PFSK-1 (cell line): ENCODE data around the gene UBAP1L.

Source experiments
- POLR2AphosphoS5 ChIP-seq: IDR thresholded peaks from 2 replicates; pipeline ENCODE4 v1.6.1; 2012; ENCODE audit warnings: low read depth, mild to moderate bottlenecking, control low read depth, low read length, moderate library complexity
- TAF1 ChIP-seq: IDR thresholded peaks from 2 replicates; pipeline ENCODE4 v1.6.1; 2012; ENCODE audit warnings: low read length, control low read depth, borderline replicate concordance; ENCODE audit not compliant: insufficient read depth
- TF ChIP-seq, protein P1 (sequence below), 2 experiments: IDR thresholded peaks; 2 replicates each; pipeline versions ENCODE4 v1.6.1 to v1.8.0; 2011 to 2012; ENCODE audit warnings: low read depth in 2 of 2, low read length in 2 of 2, control low read depth in 1 of 2, inconsistent platforms in 1 of 2, mild to moderate bottlenecking in 1 of 2, moderate library complexity in 1 of 2; ENCODE audit not compliant: insufficient read depth in 1 of 2

DNA sequence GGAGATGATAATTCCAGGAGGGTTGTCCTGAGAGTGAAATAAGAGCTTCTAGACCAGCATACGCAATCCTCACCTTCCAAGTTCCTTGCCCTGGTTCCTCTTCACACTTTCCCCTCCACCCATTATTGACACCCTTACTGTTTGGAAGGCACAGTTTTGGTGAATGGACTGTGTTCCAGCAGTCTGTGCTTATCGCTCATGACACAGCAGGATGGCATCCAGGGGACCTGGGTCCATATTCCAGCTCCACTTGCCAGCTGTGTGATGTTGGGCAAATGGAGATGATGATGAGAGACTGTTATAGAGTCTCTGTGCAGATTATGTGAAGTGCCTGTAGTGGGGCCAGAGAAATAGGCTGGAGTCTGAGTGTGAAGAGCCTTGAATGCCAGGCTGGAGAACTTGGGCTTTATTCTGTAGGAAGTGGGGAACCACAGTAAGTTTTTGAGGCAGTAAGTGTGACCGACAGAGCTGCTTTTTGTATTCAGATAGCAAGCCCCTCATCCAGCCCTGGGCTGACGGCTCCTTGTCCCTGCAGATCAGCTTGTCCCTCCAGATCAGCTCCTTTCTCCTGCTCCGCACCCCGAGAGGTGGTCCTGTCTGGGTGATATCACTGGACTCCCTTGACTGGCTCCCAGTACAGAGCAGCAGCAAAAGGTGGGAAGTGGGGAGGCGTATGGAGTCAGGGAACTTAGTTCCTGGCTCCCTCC, 30.3 kb downstream of the UBAP1L start:
- TF ChIP-seq, protein P1, sequence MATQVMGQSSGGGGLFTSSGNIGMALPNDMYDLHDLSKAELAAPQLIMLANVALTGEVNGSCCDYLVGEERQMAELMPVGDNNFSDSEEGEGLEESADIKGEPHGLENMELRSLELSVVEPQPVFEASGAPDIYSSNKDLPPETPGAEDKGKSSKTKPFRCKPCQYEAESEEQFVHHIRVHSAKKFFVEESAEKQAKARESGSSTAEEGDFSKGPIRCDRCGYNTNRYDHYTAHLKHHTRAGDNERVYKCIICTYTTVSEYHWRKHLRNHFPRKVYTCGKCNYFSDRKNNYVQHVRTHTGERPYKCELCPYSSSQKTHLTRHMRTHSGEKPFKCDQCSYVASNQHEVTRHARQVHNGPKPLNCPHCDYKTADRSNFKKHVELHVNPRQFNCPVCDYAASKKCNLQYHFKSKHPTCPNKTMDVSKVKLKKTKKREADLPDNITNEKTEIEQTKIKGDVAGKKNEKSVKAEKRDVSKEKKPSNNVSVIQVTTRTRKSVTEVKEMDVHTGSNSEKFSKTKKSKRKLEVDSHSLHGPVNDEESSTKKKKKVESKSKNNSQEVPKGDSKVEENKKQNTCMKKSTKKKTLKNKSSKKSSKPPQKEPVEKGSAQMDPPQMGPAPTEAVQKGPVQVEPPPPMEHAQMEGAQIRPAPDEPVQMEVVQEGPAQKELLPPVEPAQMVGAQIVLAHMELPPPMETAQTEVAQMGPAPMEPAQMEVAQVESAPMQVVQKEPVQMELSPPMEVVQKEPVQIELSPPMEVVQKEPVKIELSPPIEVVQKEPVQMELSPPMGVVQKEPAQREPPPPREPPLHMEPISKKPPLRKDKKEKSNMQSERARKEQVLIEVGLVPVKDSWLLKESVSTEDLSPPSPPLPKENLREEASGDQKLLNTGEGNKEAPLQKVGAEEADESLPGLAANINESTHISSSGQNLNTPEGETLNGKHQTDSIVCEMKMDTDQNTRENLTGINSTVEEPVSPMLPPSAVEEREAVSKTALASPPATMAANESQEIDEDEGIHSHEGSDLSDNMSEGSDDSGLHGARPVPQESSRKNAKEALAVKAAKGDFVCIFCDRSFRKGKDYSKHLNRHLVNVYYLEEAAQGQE (IDR thresholded peaks at IDR 0.05; ENCODE audit: insufficient read depth in 1 of 2, low read depth in 2 of 2, low read length in 2 of 2): no peak
- no peak for TF ChIP-seq POLR2AphosphoS5
- TF ChIP-seq TAF1: no peak
